ENCODE results near the gene C16orf78.

The C16orf78 gene

GRCh38 chr16:49436181-49436580 lies 62.6 kb downstream of the C16orf78 start:
- DNase-seq, result no peak

- DNase-seq, result no peak
Observed at GRCh38 chr16:49437344-49437743, 63.7 kb downstream of the C16orf78 start.

- DNase-seq, result no peak
Observed at GRCh38 chr16:49439050-49439449, 65.4 kb downstream of the C16orf78 start.

GRCh38 chr16:49439676-49440075 lies 66.1 kb downstream of the C16orf78 start:
- no peak for DNase-seq

- DNase-seq, result no peak
Observed at GRCh38 chr16:49440156-49441065, 66.8 kb downstream of the C16orf78 start.

- peak; percentile 64 to 71 for DNase-seq
Observed at GRCh38 chr16:49441366-49441780, 67.8 kb downstream of the C16orf78 start.

- no peak for DNase-seq
Observed at GRCh38 chr16:49442805-49443204, 69.2 kb downstream of the C16orf78 start.

GRCh38 chr16:49443576-49443975 lies 70.0 kb downstream of the C16orf78 start:
- no peak for DNase-seq

GRCh38 chr16:49446805-49447204 lies 73.2 kb downstream of the C16orf78 start:
- no peak for DNase-seq
